Measurements from ENCODE around the gene POLR2F.
"Not testable (repeated sequence)": the region's sequence is repeated elsewhere in the genome, so short reads cannot be mapped to it uniquely, and the experiment has no call there.

DNA sequence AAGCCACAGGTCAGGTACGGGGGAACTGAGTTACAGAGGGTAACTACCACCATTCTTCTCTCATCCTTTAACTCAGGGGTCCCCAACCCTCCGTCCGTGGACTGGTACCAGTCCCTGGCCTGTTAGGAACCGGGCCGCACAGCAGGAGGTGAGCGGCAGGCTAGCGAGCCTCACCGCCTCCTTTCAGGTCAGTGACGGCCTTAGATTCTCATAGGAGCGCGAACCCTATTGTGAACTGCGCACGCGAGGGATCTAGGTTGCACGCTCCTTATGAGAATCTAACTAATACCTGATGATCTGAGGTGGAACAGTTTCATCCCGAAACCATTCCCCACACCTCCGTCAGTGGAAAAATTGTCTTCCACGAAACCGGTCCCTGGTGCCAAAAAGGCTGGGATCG lies 870 bp upstream of the POLR2F start:
- not testable (repeated sequence) for TF ChIP-seq POLR2A (IDR thresholded peaks at IDR 0.05)
- TF ChIP-seq, protein P1, sequence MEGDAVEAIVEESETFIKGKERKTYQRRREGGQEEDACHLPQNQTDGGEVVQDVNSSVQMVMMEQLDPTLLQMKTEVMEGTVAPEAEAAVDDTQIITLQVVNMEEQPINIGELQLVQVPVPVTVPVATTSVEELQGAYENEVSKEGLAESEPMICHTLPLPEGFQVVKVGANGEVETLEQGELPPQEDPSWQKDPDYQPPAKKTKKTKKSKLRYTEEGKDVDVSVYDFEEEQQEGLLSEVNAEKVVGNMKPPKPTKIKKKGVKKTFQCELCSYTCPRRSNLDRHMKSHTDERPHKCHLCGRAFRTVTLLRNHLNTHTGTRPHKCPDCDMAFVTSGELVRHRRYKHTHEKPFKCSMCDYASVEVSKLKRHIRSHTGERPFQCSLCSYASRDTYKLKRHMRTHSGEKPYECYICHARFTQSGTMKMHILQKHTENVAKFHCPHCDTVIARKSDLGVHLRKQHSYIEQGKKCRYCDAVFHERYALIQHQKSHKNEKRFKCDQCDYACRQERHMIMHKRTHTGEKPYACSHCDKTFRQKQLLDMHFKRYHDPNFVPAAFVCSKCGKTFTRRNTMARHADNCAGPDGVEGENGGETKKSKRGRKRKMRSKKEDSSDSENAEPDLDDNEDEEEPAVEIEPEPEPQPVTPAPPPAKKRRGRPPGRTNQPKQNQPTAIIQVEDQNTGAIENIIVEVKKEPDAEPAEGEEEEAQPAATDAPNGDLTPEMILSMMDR (IDR thresholded peaks at IDR 0.05), result not testable (repeated sequence)

Data from body of pancreas (tissue), 4 donors.